HG02938 (cell line): Measurements from ENCODE around the gene SDE2.

Source experiments
- ATAC-seq: cut with Tn5 transposase; IDR thresholded peaks from one replicate; pipeline ENCODE4 v1.9.1; 2021; ENCODE audit warnings: mild to moderate bottlenecking, moderate library complexity; ENCODE audit not compliant: unreplicated experiment

SDE2 gene

DNA sequence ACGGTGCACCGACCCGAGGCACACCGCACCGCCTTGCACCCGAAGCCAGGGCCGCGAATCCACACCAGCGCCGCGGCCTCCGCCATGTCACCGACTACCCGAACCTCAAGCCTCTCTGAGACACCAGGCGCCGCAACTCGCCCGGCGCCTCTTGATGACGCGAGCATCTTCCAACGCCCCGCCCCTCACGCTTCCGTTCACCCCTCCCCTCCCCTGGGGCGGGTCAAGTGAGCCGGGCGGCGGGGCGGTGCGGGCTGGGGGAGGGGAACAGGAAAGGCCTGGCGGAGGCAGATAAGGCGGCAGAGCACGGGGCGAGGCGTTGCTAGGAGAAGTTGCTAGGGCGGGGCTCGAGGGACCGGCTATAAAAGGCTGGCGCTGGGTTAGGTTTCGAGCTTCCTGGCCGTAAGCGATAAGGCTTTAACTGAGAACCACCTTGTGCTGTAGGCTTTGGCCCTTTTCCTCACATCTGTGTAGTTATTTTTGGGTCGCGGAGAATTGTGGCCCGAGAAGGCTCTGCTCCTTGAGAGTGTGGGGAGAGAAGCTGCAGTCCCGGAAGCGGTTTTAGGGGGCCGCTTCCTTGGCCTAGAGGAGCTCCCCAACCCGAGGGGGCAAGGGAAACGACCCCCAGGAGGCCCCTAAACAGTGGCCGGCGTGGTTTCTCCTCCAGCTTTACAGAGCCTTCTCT, at the start of gene SDE2:
Gene SDE2 (minus strand): TSS at position 117 of the 685 bp plus-strand sequence. CDS start 31 bp downstream, at position 86.
- peak; percentile 76 for ATAC-seq

DNA sequence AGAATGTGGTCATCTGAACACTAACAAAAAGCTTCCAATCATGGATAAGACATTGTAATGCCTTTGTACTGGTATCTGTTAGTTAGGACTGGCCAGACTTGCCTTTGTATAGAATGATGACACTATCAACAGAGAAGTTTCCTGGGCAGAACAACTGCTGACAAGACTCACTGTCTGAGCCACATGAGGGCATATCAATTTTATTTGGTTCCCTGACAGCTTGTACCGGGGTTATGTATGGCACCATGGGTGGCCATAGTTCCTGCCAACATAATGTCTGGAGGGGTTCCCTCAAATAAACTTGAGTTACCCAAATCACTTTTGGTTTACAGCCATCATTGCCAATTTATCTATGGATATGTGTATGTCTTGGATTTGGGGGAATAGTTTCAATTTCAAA, 49.7 kb upstream of the SDE2 start:
- ATAC-seq: no peak

- ATAC-seq: no peak
Observed at GRCh38 chr1:226047495-226047894, 48.4 kb upstream of the SDE2 start.

GRCh38 chr1:226046240-226046639, 47.1 kb upstream of the SDE2 start:
- ATAC-seq: no peak

DNA sequence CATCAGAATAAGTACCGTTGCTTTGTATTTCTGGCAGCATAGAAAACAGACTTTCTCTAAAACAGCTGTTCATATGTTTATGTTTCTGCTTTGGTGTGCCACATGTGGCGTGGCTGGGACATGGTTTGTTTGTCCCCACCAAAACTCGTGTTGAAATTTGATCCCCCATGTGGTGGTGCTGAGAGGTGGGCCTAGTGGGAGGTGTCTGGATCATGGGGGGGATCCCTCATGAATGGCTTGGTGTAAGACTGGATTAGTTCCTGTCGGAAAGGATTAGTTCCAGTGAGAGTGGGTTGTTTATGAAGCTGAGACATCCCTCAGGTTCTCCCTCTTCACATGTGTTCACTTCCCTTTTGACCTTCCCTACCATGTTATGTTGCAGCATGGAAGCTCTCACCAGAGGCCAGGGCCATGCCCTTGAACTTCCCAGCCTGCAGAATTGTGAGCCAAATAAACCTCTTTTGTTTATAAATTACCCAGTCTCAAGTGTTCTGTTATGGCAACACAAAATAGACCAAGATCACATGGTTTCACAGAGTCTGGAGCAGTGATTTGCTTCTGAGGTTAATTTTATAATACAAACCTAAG, 45.5 kb upstream of the SDE2 start:
- ATAC-seq: no peak

GRCh38 chr1:226041419-226041818, 42.3 kb upstream of the SDE2 start:
- no peak for ATAC-seq

DNA sequence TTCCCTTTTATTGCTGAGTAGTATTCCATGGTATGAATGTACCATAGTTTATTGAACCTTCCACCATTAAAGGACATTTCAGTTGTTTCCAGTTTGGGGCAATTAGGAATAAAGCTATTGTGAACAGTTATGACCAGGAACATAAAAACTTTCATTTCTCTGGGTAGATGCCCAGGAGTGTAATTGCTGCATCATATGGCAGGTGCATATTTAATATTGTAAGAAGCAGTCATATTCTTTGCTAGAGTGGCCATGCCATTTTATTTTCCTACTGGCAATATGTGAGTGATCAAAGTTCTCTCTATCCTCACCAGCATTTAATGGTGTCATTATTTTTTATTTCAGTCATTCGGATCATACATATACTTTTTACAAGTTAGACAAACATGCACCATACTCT, 39.5 kb upstream of the SDE2 start:
- ATAC-seq: no peak

DNA sequence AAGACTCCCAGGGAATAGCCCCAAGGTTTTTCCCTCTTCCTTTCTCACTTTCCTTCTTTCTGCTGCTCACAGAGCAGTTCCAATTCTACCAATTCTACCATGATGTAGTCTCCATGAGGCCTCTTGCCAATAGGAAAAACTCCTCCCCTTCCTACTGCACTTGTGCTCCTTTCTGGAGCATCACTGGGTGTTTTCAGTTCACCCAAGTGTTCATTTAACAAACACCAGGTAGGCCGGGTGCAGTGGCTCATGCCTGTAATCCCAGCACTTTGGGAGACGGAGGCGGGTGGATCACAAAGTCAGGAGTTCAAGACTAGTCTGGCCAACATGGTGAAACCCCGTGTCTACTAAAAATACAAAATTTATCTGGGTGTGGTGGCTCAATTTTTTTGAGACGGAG, 36.8 kb upstream of the SDE2 start:
- ATAC-seq: no peak

- ATAC-seq: no peak
Observed at GRCh38 chr1:226034482-226034881, 35.3 kb upstream of the SDE2 start.

- ATAC-seq: no peak
Observed at GRCh38 chr1:226033991-226034390, 34.8 kb upstream of the SDE2 start.

DNA sequence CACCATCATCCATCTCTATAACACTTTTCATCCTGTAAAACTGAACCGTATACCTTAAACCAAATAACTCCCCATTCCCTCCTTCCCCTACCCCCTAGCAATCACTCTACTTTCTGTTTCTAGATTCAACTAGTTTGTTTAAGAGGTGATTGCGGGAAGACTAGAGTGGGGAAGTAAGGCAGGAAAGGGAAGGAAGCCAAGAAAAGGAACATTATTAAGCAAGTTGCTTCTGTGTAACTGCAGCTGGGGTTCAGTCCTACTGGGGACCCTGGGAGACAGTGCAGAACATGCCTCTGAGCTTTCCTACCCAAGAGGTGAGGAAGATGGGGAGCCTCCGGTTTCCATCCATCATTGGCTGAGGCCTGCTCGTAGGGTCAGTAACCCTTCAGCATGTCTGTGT, 34.4 kb upstream of the SDE2 start:
- no peak for ATAC-seq

- ATAC-seq: no peak
Observed at GRCh38 chr1:226029568-226030225, 30.6 kb upstream of the SDE2 start.

DNA sequence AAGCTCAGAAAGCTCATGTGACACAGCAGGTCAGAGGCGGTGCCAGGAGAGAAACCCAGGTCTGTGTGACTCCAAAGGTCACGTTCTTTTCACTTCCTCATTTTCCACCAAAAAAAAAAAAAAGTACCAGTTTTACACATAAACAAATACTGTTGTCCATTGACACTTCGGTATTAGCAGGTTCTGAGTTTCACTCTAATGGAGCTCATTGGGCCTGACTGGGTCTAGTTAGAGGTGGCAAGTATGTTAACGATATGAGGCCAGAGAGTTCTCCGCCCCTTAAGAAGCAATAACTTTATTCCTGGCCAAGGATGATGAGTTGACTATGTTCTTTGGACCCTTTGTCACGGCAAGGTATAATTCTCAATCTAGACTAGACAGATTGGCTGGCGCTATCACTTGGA, 30.0 kb upstream of the SDE2 start:
- peak; percentile 87 for ATAC-seq

- no peak for ATAC-seq
Observed at GRCh38 chr1:226027538-226028217, 28.5 kb upstream of the SDE2 start.

GRCh38 chr1:226026833-226027232, 27.7 kb upstream of the SDE2 start:
- ATAC-seq: no peak

- ATAC-seq: no peak
Observed at GRCh38 chr1:226023735-226024134, 24.6 kb upstream of the SDE2 start.

GRCh38 chr1:226021801-226022200, 22.7 kb upstream of the SDE2 start:
- no peak for ATAC-seq

DNA sequence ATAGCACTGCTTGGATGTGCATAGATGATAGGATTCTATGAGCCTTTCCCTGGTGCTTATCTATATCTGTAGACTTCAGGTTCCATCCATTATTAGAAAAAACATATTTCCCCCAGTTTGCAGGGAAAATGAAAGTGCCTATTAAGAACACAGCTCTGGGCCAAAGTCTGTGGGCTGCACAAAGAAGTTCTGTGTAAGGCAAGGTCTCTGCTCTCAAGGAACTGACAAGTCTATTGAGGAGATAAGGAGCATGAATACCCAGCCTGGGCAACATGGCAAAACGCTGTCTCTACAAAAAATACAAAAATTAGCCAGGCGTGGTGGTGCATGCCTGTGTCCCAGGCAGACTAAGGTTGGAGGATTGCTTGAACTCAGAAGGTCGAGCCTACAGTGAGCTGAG, 22.3 kb upstream of the SDE2 start:
- no peak for ATAC-seq

DNA sequence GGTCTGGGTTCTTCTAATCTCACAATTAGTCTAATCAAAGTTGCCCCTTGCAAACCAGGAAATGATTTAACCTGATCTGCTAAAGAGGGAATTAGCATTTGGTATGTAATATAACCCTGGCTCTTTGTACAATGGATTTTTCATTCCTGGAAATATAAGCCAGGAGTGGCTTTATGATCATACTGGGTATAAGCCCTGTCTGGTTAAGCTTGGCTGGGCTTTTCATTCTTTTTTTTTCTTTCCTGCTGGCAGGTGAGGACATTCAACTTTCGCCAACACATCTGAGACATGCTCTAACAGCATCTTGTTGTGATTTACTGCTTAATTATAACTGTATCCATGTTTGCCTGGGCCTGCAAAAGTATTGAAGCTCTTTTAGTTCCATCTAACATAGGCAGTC, 20.4 kb upstream of the SDE2 start:
- no peak for ATAC-seq

- ATAC-seq: no peak
Observed at GRCh38 chr1:226017070-226017469, 17.9 kb upstream of the SDE2 start.

- ATAC-seq: no peak
Observed at GRCh38 chr1:226009650-226010044, 10.5 kb upstream of the SDE2 start.
